Adrenal gland (tissue), 5 donors: ENCODE measurements around the gene BNC2.

ENCODE experiments used
- POLR2A ChIP-seq, 2 donors: fragments of 450-650 bp; IDR thresholded peaks; one replicate each; pipeline ENCODE4 v1.6.1; 2017; ENCODE audit warnings: antibody characterized with exemption in 2 of 2, mild to moderate bottlenecking in 2 of 2, moderate library complexity in 1 of 2
- TF ChIP-seq, protein P1 (sequence below), 6 experiments: fragments of 450-650 bp in 4 of 6; fragments of 200-600 bp in 2 of 6; sonication (generic) in 1 of 6; IDR thresholded peaks; 1 replicate in 5 of 6; 2 replicates in 1 of 6; pipeline versions ENCODE4 v1.5.1 to v1.8.0; 2016 to 2021; ENCODE audit warnings: antibody characterized with exemption in 6 of 6, mild to moderate bottlenecking in 2 of 6, moderate library complexity in 1 of 6
- donor health status: DM: no; HTN: no; CAD: no.

DNA sequence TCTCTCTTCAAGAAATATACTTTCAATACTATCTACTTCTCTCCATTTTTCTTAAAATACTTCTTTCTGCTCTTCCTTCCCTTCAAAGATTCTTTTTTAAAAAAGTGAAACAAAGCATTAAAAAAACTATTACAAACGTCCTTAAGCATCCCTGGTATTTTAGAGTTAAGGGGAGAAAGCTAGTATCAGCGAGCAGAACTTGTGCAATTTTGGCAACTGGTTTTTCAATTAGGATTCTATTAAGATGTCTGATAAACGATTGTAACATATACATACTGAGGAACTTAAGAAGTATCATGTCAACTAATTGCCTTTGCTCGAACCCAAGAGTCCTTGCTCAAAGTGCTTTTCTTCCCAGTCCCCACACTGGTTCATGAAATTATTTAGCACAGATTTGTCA lies 459.2 kb downstream of the BNC2 start:
- TF ChIP-seq POLR2A (IDR thresholded peaks at IDR 0.05), result no peak
- TF ChIP-seq, protein P1, sequence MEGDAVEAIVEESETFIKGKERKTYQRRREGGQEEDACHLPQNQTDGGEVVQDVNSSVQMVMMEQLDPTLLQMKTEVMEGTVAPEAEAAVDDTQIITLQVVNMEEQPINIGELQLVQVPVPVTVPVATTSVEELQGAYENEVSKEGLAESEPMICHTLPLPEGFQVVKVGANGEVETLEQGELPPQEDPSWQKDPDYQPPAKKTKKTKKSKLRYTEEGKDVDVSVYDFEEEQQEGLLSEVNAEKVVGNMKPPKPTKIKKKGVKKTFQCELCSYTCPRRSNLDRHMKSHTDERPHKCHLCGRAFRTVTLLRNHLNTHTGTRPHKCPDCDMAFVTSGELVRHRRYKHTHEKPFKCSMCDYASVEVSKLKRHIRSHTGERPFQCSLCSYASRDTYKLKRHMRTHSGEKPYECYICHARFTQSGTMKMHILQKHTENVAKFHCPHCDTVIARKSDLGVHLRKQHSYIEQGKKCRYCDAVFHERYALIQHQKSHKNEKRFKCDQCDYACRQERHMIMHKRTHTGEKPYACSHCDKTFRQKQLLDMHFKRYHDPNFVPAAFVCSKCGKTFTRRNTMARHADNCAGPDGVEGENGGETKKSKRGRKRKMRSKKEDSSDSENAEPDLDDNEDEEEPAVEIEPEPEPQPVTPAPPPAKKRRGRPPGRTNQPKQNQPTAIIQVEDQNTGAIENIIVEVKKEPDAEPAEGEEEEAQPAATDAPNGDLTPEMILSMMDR (IDR thresholded peaks at IDR 0.05), result no peak
